Pulmonary artery endothelial cell (primary cell): ENCODE results near the gene LRRC19. TPM values are rescaled to one million over a fixed set of nuclear protein-coding genes. Genes with fewer than 3 reads are reported as not detected.

Source experiments
- DNase-seq: peaks from one replicate; pipeline ENCODE4 v3.0.0-alpha.2; 2011; ENCODE audit warnings: low read depth, low spot score
- total RNA-seq: library from RNA; depleted of rRNA; stranded (reverse); fragments of >200 nt; gene quantifications from 2 replicates; pipeline ENCODE4 v1.2.3, GENCODE V29; 2014

The LRRC19 gene
- not detected in 2 replicates for total RNA-seq

- DNase-seq = no peak
Observed at GRCh38 chr9:27005491-27005890, at the start of gene LRRC19. Gene LRRC19 (minus strand): TSS chr9:27005672. CDS start chr9:26999694, 5,978 bp downstream.

- DNase-seq = no peak
Observed at GRCh38 chr9:27054841-27055240, 49.4 kb upstream of the LRRC19 start.

GRCh38 chr9:27054125-27054524, 48.7 kb upstream of the LRRC19 start:
- DNase-seq = no peak

GRCh38 chr9:27053369-27054022, 48.0 kb upstream of the LRRC19 start:
- peak; percentile 94 for DNase-seq

- no peak for DNase-seq
Observed at GRCh38 chr9:27047136-27047535, 41.7 kb upstream of the LRRC19 start.

- DNase-seq = no peak
Observed at GRCh38 chr9:27043176-27043575, 37.7 kb upstream of the LRRC19 start.

GRCh38 chr9:27042476-27042875, 37.0 kb upstream of the LRRC19 start:
- no peak for DNase-seq

GRCh38 chr9:27041746-27042145, 36.3 kb upstream of the LRRC19 start:
- no peak for DNase-seq

GRCh38 chr9:27037499-27037898, 32.0 kb upstream of the LRRC19 start:
- no peak for DNase-seq

GRCh38 chr9:27033815-27034403, 28.4 kb upstream of the LRRC19 start:
- no peak for DNase-seq

GRCh38 chr9:27029186-27029585, 23.7 kb upstream of the LRRC19 start:
- DNase-seq = no peak

GRCh38 chr9:27022920-27023319, 17.4 kb upstream of the LRRC19 start:
- no peak for DNase-seq

GRCh38 chr9:27019589-27019988, 14.1 kb upstream of the LRRC19 start:
- DNase-seq = no peak

GRCh38 chr9:27003426-27004077, 1.9 kb downstream of the LRRC19 start:
- DNase-seq = no peak

- DNase-seq = no peak
Observed at GRCh38 chr9:26995810-26996209, 9.7 kb downstream of the LRRC19 start.

- DNase-seq = no peak
Observed at GRCh38 chr9:26983340-26983739, 22.1 kb downstream of the LRRC19 start.

GRCh38 chr9:26975728-26976707, 29.5 kb downstream of the LRRC19 start:
- peak; percentile 11 for DNase-seq

GRCh38 chr9:26974927-26975326, 30.5 kb downstream of the LRRC19 start:
- no peak for DNase-seq

GRCh38 chr9:26973989-26974388, 31.5 kb downstream of the LRRC19 start:
- DNase-seq = no peak

- DNase-seq = no peak
Observed at GRCh38 chr9:26971721-26972120, 33.8 kb downstream of the LRRC19 start.

- DNase-seq = no peak
Observed at GRCh38 chr9:26956860-26957233, 48.6 kb downstream of the LRRC19 start.
